MM.1S (cell line): ENCODE results near the gene SULT2A1.

Experiments
- EZH2 ChIP-seq: fragments of 300-600 bp; sonication (generic); optimal IDR thresholded peaks from 2 replicates; pipeline ENCODE3; 2017; ENCODE audit warnings: low read depth, mild to moderate bottlenecking, antibody characterized with exemption, low read length, mixed read lengths
- EZH2phosphoT487 ChIP-seq: fragments of 300-600 bp; sonication (generic); IDR thresholded peaks from 2 replicates; pipeline ENCODE4 v1.6.1; 2018; ENCODE audit warnings: antibody characterized with exemption, low read length
- TF ChIP-seq, protein P1 (sequence below): fragments of 300-600 bp; sonication (generic); IDR thresholded peaks from 2 replicates; pipeline ENCODE4 v1.5.1; 2016; ENCODE audit warnings: antibody characterized with exemption, low read length, mixed read lengths

- TF ChIP-seq, protein P1, sequence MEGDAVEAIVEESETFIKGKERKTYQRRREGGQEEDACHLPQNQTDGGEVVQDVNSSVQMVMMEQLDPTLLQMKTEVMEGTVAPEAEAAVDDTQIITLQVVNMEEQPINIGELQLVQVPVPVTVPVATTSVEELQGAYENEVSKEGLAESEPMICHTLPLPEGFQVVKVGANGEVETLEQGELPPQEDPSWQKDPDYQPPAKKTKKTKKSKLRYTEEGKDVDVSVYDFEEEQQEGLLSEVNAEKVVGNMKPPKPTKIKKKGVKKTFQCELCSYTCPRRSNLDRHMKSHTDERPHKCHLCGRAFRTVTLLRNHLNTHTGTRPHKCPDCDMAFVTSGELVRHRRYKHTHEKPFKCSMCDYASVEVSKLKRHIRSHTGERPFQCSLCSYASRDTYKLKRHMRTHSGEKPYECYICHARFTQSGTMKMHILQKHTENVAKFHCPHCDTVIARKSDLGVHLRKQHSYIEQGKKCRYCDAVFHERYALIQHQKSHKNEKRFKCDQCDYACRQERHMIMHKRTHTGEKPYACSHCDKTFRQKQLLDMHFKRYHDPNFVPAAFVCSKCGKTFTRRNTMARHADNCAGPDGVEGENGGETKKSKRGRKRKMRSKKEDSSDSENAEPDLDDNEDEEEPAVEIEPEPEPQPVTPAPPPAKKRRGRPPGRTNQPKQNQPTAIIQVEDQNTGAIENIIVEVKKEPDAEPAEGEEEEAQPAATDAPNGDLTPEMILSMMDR, result no peak
- TF ChIP-seq EZH2phosphoT487 (no peak), EZH2 (no peak)
Observed at GRCh38 chr19:47839411-47839810, 46.7 kb downstream of the SULT2A1 start.
